NCI-H82 treated with DMSO at 0.1 percent for 48 hours (cell line): ENCODE results near the gene CRKL.
"Not testable (repeated sequence)": the region's sequence is repeated elsewhere in the genome, so short reads cannot be mapped to it uniquely, and the experiment has no call there.

Experiments
- DNase-seq: peaks from one replicate; lab custom pipeline; 2025; ENCODE audit not compliant: unreplicated experiment; lab: John Stamatoyannopoulos, UW

CRKL gene

DNA sequence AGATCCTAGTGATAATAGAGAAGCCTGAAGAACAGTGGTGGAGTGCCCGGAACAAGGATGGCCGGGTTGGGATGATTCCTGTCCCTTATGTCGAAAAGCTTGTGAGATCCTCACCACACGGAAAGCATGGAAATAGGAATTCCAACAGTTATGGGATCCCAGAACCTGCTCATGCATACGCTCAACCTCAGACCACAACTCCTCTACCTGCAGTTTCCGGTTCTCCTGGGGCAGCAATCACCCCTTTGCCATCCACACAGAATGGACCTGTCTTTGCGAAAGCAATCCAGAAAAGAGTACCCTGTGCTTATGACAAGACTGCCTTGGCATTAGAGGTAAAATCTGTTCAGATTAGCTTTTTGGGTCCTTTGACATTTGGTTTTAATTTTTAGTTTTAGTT lies 16.7 kb downstream of the CRKL start:
- DNase-seq, result no peak

DNA sequence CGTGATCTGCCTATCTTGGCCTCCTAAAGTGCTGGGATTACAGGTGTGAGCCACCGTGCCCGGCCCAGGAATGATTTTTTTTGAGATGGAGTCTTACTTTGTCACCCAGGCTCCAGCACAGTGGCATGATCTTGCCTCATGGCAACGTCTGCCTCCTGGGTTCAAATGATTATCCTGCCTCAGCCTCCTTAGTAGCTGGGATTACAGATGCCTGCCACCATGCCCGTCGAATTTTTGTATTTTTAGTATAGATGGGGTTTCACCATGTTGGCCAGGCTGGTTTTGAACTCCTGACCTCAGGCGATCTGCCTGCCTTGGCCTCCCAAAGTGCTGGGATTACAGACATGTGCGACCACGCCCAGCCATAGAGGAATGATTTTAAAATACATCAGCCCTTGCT lies 17.8 kb downstream of the CRKL start:
- DNase-seq, result not testable (repeated sequence)

DNA sequence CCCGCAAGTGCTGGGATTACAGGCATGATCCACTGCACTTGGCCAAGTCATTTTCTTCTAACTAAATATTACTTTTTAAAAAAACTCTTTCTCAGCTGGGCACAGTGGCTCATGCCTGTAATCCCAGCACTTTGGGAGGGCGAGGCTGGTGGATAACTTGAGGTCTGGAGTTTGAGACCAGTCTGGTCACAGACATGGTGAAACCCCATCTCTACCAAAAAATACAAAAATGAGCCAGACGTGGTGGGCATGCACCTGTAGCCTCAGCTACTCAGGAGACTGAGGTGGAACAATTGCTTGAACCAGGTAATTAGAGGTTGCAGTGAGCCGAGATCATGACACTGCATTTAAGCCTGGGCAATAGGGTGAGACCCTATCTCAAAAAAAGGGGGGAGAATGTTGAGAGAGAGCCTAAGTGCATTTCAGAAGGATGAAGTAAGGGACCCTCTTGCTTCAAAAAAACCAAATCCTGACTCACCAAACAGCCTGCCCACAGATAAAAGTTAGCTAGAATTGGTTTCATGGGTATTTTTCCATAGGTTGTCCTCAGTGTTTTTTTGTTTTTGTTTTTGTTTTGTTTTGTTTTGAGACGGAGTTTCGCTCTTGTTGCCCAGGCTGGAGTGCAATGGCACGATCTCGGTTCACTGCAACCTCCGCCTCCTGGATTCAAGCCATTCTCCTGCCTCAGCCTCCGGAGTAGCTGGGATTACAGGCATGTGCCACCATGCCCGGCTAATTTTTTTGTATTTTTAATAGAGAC lies 18.8 kb downstream of the CRKL start:
- DNase-seq, result not testable (repeated sequence)

DNA sequence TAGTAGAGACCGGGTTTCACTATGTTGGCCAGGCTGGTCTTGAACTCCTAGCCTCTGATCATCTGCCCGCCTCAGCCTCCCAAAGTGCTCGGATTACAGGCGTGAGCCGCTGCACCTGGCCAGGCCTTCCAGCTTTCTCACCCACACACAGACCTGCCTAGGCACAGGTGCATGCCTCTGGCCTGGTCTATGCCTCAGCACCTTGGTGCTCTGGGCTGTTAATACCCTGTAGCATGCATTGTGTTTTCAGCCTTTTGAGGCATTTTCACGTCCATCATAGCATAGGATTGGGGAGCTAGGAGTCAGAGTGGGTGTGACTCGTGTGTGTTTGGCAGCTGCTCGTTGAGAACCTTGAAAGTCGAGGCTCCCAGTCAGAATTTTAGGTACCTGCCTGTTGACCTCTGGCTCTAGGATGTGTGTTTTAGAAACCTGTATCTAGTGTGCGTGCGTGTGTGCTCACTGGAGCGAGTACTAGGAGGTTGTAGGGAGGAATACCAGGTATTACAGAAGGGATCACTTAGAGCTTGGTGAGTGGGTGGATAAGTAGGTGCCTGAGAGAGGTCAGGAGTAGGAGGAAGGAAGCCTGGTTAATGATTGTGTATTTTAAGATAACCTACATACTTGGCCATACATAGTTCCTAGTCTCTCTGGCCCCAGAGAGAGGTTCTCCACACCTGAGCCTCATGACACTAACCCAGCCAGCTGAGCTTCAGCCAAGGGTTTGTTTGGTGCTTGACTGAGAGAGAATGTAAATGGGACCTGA lies 20.0 kb downstream of the CRKL start:
- DNase-seq, result no peak

DNA sequence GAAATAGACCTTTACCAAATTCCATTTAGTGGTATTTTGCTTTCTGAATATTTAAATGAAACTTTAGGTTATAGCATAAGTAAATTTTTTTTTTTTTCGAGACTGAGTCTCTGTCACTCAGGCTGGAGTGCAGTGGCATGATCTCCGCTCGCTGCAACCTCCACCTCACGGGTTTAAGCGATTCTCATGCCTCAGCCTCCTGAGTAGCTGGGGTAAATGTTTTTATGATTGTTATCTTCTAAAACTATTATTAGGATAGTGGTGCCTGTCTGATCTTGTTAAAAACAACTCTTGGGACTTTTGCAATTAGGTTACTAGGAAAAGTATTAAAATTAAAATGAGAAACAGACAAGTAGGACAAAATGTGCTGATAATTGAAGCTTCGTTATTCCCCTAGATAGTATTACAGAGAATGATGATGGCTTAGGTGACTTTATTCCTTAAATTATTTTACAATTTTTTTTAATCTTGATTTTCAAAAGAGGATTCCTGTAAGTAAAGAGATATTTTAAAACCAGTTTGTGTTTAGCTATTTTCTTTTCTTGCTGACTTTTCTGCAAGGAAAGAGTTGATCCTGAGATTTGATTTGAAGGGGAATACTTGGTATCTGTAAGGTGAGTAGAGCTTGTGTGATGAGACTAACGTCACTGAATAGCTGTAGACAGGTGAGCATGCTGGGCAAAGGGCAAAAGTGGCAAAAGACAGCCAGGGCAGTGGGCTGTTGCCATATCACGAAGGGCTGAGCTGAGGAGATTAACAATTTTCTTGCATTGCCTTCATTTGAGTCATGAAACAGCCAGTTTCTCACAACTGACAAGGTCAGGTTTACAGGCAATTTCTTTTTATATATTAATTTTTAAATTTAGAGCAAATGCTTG lies 20.8 kb downstream of the CRKL start:
- no peak for DNase-seq

DNA sequence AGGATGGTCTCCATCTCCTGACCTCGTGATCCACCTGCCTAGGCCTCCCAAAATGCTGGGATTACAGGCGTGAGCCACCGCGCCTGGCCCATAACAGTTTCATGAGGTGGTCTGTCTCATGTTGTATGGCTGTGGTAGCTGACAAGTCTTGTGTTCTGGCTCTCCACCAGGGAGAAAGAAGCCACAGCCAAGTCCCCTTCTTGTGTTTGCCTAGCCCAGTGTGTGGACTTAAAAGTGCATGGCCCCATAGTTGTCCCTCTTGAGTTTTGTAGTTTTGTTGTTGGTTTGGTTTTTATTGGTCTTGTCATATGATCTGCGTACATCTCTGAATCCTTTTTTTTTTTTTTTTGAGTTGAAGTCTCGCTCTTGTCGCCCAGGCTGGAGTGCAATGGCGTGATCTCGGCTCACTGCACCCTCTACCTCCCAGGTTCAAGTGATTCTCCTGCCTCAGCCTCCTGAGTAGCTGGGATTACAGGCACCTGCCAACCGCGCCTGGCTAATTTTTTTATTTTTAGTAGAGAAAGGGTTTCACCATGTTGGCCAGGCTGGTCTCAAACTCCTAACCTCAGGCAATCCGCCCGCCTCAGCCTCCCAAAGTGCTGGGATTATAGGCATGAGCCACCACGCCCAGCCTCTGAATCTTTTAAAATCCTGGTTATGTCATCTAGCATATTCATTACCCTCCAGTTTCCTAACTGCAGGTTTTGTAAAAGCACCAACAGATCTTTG lies 22.4 kb downstream of the CRKL start:
- DNase-seq, result not testable (repeated sequence)

DNA sequence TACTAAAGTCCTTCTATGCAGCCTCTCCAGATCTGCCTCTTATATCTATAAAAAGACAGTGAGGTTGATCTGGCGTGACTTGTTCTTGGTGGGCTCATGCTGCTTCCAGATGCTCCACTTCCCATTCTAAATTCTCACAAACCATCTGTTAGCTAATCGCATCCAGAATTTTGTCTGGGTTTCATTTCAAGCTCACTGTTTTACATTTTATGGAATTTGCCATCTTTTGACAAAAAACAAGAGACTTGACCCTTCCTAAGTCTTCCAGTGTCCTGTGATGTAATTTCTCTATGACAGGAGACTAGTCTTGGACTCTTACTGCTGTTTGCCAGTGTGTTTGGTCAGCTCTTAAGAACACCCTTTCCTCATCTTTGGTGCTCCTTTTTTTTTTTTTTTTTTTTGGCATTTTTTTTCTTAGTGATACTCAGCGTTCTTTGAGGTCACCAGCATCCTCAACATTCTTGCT lies 23.0 kb downstream of the CRKL start:
- DNase-seq, result no peak

DNA sequence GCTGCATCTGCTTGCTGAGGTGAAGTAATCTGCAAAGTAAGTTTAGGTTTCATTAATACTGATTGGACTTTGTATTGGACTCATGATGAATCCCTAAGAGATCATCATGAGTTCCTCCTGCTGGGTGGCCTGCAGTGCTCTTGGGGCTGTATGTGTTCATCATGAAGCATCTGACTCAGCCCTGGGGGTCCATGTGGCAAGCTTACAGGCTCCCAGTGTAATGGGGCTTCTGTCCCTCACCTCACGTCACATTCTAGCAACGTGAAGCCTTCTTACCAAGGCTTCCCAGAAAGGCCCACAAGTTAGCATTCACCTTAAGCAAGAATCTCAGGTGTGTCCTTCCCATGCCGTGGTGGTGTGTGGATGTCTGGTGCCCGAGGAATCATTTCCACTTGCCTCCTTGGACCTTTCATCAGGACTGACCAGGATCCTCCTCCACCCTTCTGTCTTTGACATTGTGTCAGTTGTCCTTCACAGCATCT lies 23.7 kb downstream of the CRKL start:
- no peak for DNase-seq

DNA sequence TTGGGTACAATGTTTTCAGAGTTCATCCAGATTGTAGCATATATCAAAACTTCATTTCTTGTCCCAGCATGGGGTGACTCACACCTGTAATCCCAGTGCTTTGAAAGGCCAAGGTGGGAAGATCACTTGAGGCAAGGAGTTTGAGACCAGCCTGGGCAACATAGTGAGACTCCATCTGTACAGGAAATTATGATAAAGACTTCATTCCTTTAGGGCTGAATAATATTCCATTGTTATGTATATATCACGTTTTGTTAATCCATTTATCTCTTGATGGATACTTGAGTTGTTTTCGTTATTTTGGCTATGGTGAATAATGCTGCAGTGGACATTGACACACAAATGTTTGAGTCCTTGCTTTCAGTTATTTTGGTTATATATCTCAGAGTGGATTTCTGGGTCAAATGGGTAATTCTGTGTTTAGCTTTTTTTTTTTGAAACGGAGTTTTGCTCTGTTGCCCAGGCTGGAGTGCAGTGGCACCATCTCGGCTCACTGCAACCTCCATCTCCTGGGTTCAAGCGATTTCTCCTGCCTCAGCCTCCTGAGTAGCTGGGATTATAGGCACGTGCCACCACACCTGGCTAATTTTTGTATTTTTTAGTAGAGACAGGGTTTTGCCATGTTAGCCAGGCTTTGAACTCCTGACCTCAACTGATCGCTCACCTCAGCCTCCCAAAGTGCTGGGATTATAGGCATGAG lies 25.1 kb downstream of the CRKL start:
- DNase-seq, result not testable (repeated sequence)

DNA sequence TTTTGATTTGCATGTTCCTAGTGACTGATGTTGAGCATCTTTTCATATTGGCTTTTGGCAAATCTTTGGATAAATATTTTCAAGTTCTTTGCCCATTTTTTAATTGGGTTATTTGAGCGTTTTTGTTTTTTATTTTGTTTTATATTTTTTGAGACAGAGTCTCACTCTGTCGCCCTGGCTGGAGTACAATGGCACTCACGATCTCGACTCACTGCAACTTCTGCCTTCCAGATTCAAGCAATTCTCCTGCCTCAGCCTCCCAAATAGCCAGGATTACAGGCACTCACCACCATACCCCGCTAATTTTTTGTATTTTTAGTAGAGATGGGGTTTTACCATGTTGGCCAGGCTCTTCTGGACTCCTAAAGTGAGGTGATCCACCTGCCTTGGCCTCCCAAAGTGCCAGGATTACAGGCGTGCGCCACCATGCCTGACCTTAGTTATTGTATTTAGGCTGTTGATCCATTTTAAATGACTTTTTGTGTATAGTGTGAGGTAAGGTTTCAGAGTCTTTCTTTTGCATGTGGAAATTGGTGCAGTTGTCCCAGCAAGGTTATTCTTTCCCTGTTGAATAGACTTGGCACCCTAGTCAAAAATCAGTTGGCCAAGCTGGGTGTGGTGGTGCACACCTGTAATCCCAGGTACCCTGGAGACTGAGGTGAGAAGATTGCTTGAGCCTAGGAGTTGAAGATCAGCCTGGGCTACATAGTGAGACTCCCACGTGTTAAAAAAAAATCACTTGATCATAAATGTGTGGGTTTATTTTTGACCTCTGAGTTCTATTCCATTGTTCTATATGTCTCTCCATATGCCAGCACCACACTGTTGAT lies 26.1 kb downstream of the CRKL start:
- DNase-seq, result no peak

DNA sequence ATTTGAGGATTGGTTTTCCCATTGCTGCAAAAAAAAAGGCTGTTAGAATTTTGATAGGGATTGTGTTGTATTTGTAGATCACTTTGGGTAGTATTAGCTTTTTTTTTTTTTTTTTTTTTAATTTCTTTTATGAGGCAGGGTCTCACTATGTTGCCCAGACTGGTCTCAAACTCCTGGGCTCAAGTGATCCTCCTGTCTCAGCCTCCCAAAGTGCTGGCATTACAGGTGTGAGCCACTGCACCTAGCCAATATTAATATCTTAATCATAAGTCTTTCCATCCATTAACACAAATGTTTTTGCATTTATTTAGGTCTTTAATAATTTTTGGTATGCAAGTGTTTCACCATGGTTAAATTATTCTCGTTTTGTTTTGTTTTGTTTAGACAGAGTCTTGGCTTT lies 26.8 kb downstream of the CRKL start:
- DNase-seq, result no peak

DNA sequence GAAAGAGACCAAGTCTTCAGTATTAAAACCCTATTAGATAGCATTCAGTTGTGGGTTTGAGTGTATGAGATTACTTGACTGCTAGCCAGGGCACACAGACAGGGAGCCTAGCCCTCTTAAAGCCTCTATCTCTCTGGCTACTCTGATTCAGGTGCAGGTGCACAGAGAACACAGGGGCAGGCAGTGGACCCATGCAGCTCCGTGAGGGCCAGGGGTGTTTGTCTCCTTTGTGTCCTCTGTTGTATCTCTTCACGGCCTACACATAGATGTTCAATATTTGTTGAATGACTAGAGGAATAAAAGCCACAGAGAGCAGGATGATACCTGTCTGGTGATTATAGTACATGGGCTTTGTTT lies 28.3 kb downstream of the CRKL start:
- DNase-seq, result no peak

DNA sequence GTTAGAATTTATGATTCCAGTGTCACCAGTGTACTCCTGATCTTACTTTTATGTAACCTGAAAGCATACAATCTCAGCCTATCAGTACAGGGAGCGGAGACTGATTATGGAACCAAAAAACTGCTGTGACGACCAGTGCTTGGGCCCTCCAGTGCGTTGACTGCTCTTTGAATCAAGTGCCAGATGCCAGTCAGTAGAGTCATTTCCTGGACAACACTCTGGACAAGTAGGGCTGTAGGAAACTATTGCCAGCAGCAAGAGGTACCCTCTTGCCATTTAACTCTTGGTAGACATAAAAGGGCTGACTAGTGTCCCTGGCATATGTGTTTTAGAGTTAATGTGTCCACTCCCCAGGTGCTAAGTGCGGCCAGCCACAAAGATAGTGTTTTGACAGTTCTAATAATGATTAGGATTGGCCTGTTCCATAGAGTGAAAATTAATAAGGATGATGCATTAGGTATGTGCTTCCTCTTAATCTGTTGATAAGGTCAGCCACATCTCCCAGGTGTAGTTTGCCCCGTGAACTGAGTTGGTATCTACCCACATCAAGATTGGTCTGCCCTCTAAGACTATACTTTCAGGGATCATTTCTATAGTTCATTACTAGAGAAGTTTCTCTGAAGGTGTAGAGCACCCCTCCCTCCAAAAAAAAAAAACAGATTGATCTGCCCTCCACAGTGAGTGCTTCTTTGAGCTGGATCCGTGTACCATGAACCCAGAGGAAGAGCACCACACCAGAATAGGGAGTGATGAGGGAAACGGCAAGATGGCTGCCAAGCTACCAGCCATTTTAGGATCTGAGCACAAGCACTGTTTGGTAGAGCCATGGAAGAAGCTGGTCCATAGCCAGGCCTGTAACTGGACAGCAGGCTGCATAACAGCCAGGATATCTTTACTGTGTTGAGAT lies 29.1 kb downstream of the CRKL start:
- DNase-seq, result no peak

DNA sequence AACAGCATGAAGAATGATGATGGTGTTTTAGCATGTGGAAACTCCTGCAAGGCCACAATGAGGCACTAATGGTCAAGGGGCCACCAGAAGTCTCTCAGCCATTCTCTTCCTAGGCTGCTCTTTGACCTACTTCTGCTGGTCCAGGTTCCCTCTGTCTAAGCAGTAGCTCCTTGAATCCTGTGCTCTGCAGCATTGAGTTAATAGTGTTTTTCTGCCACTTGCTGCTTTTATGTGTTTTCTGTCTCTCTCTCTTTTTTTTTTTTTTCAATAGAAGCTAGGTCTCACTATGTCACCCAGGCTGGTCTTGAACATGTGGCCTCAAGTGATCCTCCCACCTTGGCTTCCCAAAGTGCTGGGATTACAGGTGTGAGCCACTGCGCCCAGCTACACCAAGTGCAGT lies 29.8 kb downstream of the CRKL start:
- no peak for DNase-seq

DNA sequence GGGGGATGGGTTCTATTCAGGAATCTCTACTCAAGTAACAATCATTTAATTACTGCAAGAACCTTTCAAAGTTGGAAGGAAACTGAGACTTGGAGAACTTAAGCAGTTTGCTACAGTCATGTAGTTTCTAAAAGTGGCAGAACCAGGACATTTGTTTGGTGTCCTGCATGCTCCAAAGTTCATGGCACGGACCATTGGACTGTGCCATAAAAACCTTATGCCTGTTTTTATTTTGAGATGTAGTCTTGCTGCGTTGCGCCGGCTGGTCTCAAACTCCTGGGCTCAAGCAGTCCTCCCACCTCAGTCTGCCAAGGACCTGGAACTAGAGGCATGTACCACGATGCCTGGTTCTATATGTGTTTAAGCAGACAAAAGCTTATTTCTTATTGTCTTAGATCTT lies 31.2 kb downstream of the CRKL start:
- no peak for DNase-seq

DNA sequence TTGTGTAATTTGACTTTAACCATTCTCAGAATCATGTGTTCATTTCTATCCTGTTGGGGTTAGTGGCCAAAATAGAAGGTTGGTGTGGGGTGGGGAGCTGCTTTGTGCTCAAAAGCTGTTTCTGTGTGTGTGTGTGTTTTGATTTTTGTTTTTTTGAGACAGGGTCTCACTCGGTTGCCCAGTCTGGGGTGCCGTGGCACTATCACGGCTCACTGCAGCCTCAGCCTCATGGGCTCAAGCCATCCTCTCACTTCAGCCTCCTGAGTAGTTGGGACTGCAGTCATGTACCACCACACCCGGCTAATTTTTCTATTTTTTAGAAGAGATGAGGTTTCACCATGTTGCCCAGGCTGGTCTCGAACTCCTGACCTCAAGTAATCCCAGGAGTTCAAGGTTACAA lies 31.8 kb downstream of the CRKL start:
- DNase-seq, result no peak

DNA sequence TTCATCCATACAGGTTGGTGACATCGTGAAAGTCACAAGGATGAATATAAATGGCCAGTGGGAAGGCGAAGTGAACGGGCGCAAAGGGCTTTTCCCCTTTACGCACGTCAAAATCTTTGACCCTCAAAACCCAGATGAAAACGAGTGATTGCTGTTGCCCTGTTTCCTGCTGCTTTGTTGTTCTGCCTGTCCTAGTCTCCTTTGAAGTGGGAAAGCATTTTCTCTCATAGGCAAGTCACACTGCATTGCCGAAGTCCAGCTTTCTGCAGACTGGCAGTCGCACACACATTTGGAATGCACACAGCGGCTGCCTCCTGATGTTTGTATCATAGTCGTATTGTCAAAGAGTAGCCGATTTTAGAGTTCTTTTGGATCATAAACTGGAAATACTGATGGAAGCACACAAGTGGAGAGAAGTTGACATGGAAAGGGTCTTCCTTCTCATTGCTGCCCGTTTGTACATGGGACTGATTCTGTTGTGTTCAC lies 32.5 kb downstream of the CRKL start:
- DNase-seq, result no peak
